Glomerular visceral epithelial cell (primary cell): ENCODE data around the gene SLC10A7.

Source experiments
- DNase-seq: peaks from one replicate; pipeline ENCODE4 v3.0.0-alpha.2; 2016; ENCODE audit errors: extremely low spot score

SLC10A7 gene

DNA sequence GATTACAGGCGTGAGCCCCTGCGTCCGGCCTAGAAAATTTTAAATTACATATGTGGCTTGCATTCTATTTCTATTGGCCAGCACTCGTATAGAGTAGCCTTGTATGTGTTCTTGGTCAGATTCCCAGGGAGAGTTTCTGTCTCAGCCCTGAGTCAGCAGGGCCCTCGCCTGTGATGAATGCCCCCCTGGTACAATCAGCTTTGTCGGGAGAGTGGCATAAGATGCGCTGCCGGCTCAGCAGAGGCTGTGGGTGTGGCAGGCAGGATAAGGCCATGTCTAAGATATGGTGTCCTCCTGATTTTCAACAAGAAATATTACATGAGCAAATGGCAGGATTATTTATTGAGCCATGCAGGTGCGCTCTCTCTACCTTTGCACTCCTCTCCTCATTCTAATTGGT lies 309.0 kb downstream of the SLC10A7 start:
- no peak for DNase-seq

DNA sequence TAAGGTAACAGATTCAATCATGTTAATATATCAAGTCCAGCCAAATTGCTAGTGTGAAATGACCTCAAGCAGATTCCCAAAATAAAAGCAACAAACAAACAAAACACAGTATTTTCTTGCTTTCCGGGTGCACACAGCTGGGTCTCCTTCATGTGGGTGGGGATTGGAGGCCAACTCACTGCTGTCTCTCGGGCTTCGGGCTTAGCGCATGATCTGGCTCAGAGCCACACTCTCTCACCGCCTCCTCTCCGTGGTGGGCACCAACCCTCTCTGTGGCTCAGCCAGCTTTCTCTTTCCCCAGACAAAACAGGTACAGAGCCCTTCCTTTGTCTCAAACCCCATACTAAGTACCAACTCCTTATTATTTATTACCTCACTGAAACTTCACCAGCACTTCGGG lies 310.3 kb downstream of the SLC10A7 start:
- no peak for DNase-seq

DNA sequence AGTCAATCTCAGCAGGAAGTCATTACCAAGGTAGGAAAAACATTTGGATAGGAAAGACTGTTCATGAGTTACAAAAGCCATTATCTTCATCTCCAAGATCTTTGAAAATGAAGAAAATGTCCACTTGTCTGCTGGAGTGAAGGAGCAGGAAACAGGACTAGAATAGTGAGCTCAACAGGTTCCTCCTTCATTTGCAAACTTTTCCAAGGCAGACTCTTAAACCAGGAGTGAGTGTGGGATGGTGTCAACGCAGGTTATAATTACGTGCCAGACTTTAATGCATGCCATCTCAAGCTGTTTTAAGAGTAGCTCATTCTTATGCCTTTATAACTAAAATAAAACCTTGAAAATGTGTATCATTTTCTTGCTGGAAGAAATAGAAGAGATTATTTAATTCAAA lies 310.9 kb downstream of the SLC10A7 start:
- no peak for DNase-seq

DNA sequence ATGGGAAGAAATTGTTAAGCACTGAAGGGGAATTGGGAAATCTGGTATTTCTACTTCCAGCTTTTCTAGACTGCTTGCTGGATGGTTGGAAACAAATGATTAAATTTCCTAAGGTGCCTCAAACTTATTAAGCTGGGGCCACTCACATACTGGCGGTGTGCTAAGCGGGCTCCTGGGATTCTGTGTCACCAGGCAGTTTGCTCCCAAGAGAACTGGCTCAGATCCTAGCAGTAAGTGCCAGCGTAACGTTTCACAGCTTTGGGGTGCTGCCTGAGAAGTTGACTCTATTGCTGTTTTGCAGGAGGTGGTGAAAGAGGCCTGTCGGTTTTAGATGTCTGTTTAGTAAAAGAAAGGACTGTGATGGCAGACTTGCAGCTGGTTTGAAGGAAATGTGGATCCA lies 314.3 kb downstream of the SLC10A7 start:
- DNase-seq, result no peak
